Mesenchymal stem cell (in vitro differentiated cells and primary cell): ENCODE measurements around the gene VPS4B.

Experiments
- DNase-seq: peaks from one replicate; pipeline ENCODE4 v3.0.0-alpha.2; 2013
- H2AFZ ChIP-seq: one replicate; pipeline ENCODE4 v1.6.1; 2013; ENCODE audit warnings: low read depth, mild to moderate bottlenecking, control low read depth, inconsistent platforms, low read length, moderate library complexity
- H2AK5ac ChIP-seq: 2 replicates; pipeline ENCODE4 v1.6.1; 2013; ENCODE audit warnings: low read length, moderate library complexity, mild to moderate bottlenecking, inconsistent platforms; ENCODE audit not compliant: severe bottlenecking
- H2BK120ac ChIP-seq: one replicate; pipeline ENCODE4 v1.6.1; 2013; ENCODE audit warnings: low read depth, mild to moderate bottlenecking, inconsistent platforms, low read length, moderate library complexity
- H2BK12ac ChIP-seq, 2 experiments: one replicate each; pipeline ENCODE4 v1.6.1; 2013; ENCODE audit warnings: inconsistent platforms in 2 of 2, low read length in 2 of 2, mild to moderate bottlenecking in 2 of 2, moderate library complexity in 2 of 2, control low read depth in 1 of 2
- H2BK15ac ChIP-seq: one replicate; pipeline ENCODE4 v1.6.1; 2013; ENCODE audit warnings: mild to moderate bottlenecking, low read depth, inconsistent platforms; ENCODE audit not compliant: poor library complexity, severe bottlenecking
- H2BK5ac ChIP-seq: 2 replicates; pipeline ENCODE4 v1.6.1; 2013; ENCODE audit warnings: low read depth, mild to moderate bottlenecking, low read length, control low read depth, inconsistent platforms; ENCODE audit not compliant: poor library complexity, severe bottlenecking
- H3K14ac ChIP-seq, 2 experiments: one replicate each; pipeline ENCODE4 v1.6.1; 2013; ENCODE audit warnings: inconsistent platforms in 2 of 2, low read length in 2 of 2, control low read depth in 1 of 2, mild to moderate bottlenecking in 1 of 2, moderate library complexity in 1 of 2
- H3K18ac ChIP-seq, 2 experiments: one replicate each; pipeline ENCODE4 v1.6.1; 2013; ENCODE audit warnings: inconsistent platforms in 2 of 2, low read length in 2 of 2, control low read depth in 1 of 2, low read depth in 1 of 2, mild to moderate bottlenecking in 1 of 2
- H3K23ac ChIP-seq, 2 experiments: one replicate each; pipeline ENCODE4 v1.6.1; 2013; ENCODE audit warnings: inconsistent platforms in 2 of 2, low read length in 2 of 2, mild to moderate bottlenecking in 2 of 2, moderate library complexity in 2 of 2, control low read depth in 1 of 2
- H3K27ac ChIP-seq: 2 replicates; pipeline ENCODE4 v1.5.1; 2013; ENCODE audit warnings: mild to moderate bottlenecking, moderate library complexity, low read length, control low read depth, inconsistent platforms; ENCODE audit not compliant: poor library complexity, severe bottlenecking
- H3K27me3 ChIP-seq, 2 experiments: 2 replicates each; pipeline versions ENCODE4 v1.6.1 to v1.7.0; 2013; ENCODE audit warnings: low read length in 2 of 2, mild to moderate bottlenecking in 2 of 2, moderate library complexity in 2 of 2, control low read depth in 1 of 2, inconsistent platforms in 1 of 2; ENCODE audit not compliant: control insufficient read depth in 1 of 2, insufficient read depth in 1 of 2
- H3K36me3 ChIP-seq, 2 experiments: 2 replicates each; pipeline versions ENCODE4 v1.6.1 to v1.7.0; 2013; ENCODE audit warnings: low read length in 2 of 2, control low read depth in 1 of 2, inconsistent platforms in 1 of 2, low read depth in 1 of 2, mild to moderate bottlenecking in 1 of 2; ENCODE audit not compliant: insufficient read depth in 2 of 2, control insufficient read depth in 1 of 2
- H3K4ac ChIP-seq, 2 experiments: one replicate each; pipeline ENCODE4 v1.6.1; 2013; ENCODE audit warnings: inconsistent platforms in 2 of 2, low read length in 2 of 2, mild to moderate bottlenecking in 2 of 2, moderate library complexity in 2 of 2, control low read depth in 1 of 2, low read depth in 1 of 2
- H3K4me1 ChIP-seq: 2 replicates; pipeline ENCODE4 v1.6.1; 2013; ENCODE audit warnings: low read depth, low read length, control low read depth; ENCODE audit not compliant: control insufficient read depth, insufficient read depth
- H3K4me2 ChIP-seq: 2 replicates; pipeline ENCODE4 v1.6.1; 2013; ENCODE audit warnings: low read length, mild to moderate bottlenecking, inconsistent platforms; ENCODE audit not compliant: poor library complexity, severe bottlenecking
- H3K4me3 ChIP-seq, 2 experiments: 2 replicates each; pipeline versions ENCODE4 v1.5.1 to v1.7.0; 2013; ENCODE audit warnings: low read length in 2 of 2, mild to moderate bottlenecking in 2 of 2, control low read depth in 1 of 2, low read depth in 1 of 2; ENCODE audit not compliant: insufficient read depth in 1 of 2
- H3K79me1 ChIP-seq: replicated peaks from 2 replicates; pipeline ENCODE4 v1.6.1; 2013; ENCODE audit warnings: mild to moderate bottlenecking, control low read depth, low read length, inconsistent platforms; ENCODE audit not compliant: poor library complexity, severe bottlenecking
- H3K9ac ChIP-seq: 2 replicates; pipeline ENCODE4 v1.7.0; 2013; ENCODE audit warnings: mild to moderate bottlenecking, low read length, moderate library complexity
- H3K9me3 ChIP-seq: 2 replicates; pipeline ENCODE4 v1.7.0; 2013; ENCODE audit warnings: mild to moderate bottlenecking, low read length; ENCODE audit not compliant: control insufficient read depth
- H4K8ac ChIP-seq: one replicate; pipeline ENCODE4 v1.6.1; 2013; ENCODE audit warnings: inconsistent platforms, mild to moderate bottlenecking, low read length, moderate library complexity
- H4K91ac ChIP-seq: one replicate; pipeline ENCODE4 v1.6.1; 2013; ENCODE audit warnings: mild to moderate bottlenecking, low read length, inconsistent platforms
- WGBS: methylation state at CpG from one replicate; pipeline ENCODE4 v1.1.7; 2013; ENCODE audit warnings: mixed read lengths; 5-methylcytosine and 5-hydroxymethylcytosine counted together

VPS4B gene

GRCh38 chr18:63465059-63465458 is 42.8 kb upstream of the VPS4B start:
- no peak overlapping the region for H3K27ac ChIP-seq
- H2AK5ac ChIP-seq = no peak overlapping the region
- no peak for DNase-seq
- H3K4me3 ChIP-seq = no peak overlapping the region
- H3K23ac ChIP-seq = no peak overlapping the region
- no peaks in the 10 kb centered on the region for H3K79me1 ChIP-seq
- no peaks in the 10 kb centered on the region for H3K36me3 ChIP-seq
- H3K14ac ChIP-seq = no peak overlapping the region
- peaks cover 8 to 18% of the 10 kb centered on the region in 2 experiments for H3K27me3 ChIP-seq
- H2BK12ac ChIP-seq = no peak overlapping the region
- H3K4ac ChIP-seq = no peak overlapping the region
- H4K8ac ChIP-seq = no peak overlapping the region
- H3K4me2 ChIP-seq = no peak overlapping the region
- H3K9ac ChIP-seq = no peak overlapping the region
- no peak overlapping the region for H2BK120ac ChIP-seq
- H2BK5ac ChIP-seq = no peak overlapping the region
- no peak overlapping the region for H4K91ac ChIP-seq
- H3K18ac ChIP-seq = no peak overlapping the region
- no CpG with 5 or more reads among the region's 2 CpGs for WGBS
- no peaks in the 10 kb centered on the region for H3K4me1 ChIP-seq
- no peak overlapping the region for H2AFZ ChIP-seq
- H2BK15ac ChIP-seq = no peak overlapping the region
- H3K9me3 ChIP-seq = no peaks in the 10 kb centered on the region

DNA sequence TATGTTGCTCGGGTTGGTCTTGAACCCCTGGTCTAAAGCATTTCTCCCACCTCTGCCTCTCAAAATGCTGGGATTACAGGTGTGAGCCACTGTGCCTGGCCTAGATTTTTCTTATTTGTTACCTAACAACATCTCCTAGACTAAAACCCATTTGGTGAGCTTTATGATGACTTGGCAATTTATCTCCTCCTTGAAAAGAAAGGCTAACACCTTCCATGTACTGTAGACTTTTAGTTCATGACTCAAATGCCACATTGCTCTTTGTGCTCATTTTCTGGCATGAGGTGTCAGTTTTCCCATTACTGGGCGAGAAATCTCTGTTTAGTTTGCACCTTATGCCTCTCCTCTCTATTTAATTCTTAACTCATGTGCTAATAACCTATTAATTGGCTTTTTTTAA is 42.2 kb upstream of the VPS4B start:
- Histone ChIP-seq H3K9ac (no peak overlapping the region), H3K9me3 (no peaks in the 10 kb centered on the region), H3K4me1 (no peaks in the 10 kb centered on the region), H2BK15ac (no peak overlapping the region), H3K27ac (no peak overlapping the region), H4K91ac (no peak overlapping the region), H3K4ac (no peak overlapping the region), H3K23ac (no peak overlapping the region), H2AFZ (no peak overlapping the region), H2BK12ac (no peak overlapping the region), H3K18ac (no peak overlapping the region), H2AK5ac (no peak overlapping the region), H2BK5ac (no peak overlapping the region), H3K27me3 (peaks cover 8 to 18% of the 10 kb centered on the region in 2 experiments), H4K8ac (no peak overlapping the region), H3K4me3 (no peak overlapping the region), H3K4me2 (no peak overlapping the region), H3K79me1 (no peaks in the 10 kb centered on the region), H2BK120ac (no peak overlapping the region), H3K36me3 (no peaks in the 10 kb centered on the region), H3K14ac (no peak overlapping the region)
- WGBS = 94% methylated on average over 2 of the region's 2 CpGs
- no peak for DNase-seq

DNA sequence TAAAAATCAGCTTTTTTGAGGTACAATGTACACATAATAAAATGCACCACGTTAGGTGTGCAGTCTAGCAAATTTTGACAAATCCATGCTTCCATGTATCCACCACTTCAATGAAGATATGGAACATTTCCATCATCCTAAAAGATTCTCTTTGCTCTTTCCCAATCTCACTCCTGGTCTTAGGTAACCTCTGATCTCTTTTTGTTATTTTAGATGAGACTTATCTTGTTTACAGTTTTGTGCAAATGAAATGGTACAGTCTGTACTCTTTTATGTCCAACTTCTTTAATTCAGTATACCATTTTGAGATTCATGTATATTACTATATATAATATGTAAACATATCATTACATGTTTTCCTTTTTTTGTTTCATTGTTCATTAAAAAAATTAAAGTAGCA is 38.1 kb upstream of the VPS4B start:
- Histone ChIP-seq H3K23ac (no peak overlapping the region), H3K4me3 (no peak overlapping the region), H3K4me2 (no peak overlapping the region), H2AFZ (no peak overlapping the region), H3K27me3 (peaks cover 8% of the 10 kb centered on the region in 2 experiments), H3K4me1 (no peaks in the 10 kb centered on the region), H3K27ac (no peak overlapping the region), H2BK120ac (no peak overlapping the region), H3K79me1 (no peaks in the 10 kb centered on the region), H3K18ac (no peak overlapping the region), H4K8ac (no peak overlapping the region), H3K14ac (no peak overlapping the region), H2BK15ac (no peak overlapping the region), H2AK5ac (no peak overlapping the region), H3K9me3 (no peaks in the 10 kb centered on the region), H3K4ac (no peak overlapping the region), H2BK5ac (no peak overlapping the region), H2BK12ac (no peak overlapping the region), H3K36me3 (no peaks in the 10 kb centered on the region), H3K9ac (no peak overlapping the region), H4K91ac (no peak overlapping the region)
- 36% methylated on average over 1 of the region's 1 CpG for WGBS
- no peak for DNase-seq

DNA sequence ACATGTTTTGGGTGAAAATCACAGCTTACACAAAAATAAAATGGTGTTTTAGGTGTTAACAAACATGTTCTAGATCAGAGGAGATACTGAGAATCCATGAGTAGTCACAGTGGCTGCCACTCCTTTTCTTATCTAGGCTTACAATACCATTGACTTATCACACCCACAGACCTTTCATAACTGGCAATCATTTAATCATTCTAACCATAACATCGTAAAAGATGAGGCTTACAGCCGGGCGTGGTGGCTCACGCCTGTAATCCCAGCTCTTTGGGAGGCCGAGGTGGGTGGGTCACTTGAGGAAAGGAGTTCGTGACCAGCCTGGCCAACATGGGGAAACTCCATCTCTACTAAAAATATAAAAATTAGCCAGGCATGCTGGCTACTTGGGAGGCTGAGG is 35.7 kb upstream of the VPS4B start:
- Histone ChIP-seq H3K4me1 (peaks cover 1% of the 10 kb centered on the region), H4K8ac (no peak overlapping the region), H2BK120ac (no peak overlapping the region), H3K4ac (no peak overlapping the region), H2BK5ac (no peak overlapping the region), H3K36me3 (no peaks in the 10 kb centered on the region), H3K79me1 (no peaks in the 10 kb centered on the region), H3K9me3 (no peaks in the 10 kb centered on the region), H3K4me3 (no peak overlapping the region), H3K18ac (no peak overlapping the region), H3K27ac (no peak overlapping the region), H3K27me3 (no peaks in the 10 kb centered on the region), H3K9ac (no peak overlapping the region), H2AFZ (no peak overlapping the region), H4K91ac (no peak overlapping the region), H2BK12ac (no peak overlapping the region), H3K4me2 (no peak overlapping the region), H2AK5ac (no peak overlapping the region), H2BK15ac (no peak overlapping the region), H3K14ac (no peak overlapping the region), H3K23ac (no peak overlapping the region)
- WGBS = 90% methylated on average over 5 of the region's 6 CpGs
- DNase-seq = no peak
